HT-29 (cell line): ENCODE results near the gene CNIH2. TPM values are rescaled to one million over a fixed set of nuclear protein-coding genes. Genes with fewer than 3 reads are reported as not detected.
A peak's percentile ranks its signal among the peaks of the same experiment; 100 is the strongest.

Source experiments
- DNase-seq: peaks from one replicate; pipeline ENCODE4 v3.0.0-alpha.2; 2015; ENCODE audit warnings: low spot score
- total RNA-seq: library from RNA; depleted of rRNA; stranded (reverse); fragments of >200 nt; shearing (Covaris generic); gene quantifications from 2 replicates; pipeline ENCODE4 v1.2.3, GENCODE V29; 2014

Gene CNIH2
- total RNA-seq, 1 experiment from 2014 or later: 0.99 TPM

DNA sequence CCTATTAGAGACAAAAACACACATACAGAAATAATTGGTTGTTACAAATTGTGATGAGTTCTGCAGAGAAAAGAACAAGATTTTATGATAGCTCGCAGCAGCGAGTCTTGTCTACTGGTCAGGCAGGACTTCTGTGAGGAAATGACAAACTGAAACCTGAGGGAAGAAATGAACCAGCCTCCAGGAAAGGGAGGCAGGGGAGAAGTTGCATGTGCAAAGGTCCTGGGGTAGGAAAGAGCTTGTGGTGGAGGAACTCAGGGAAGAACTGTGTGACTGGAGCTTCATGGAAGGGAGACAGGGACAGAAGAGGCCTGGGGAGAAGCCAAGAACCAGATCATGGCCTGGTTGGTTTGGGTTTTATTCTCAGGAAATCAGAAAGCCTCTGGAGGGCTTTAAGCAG lies 18.8 kb upstream of the CNIH2 start:
- DNase-seq: no peak

DNA sequence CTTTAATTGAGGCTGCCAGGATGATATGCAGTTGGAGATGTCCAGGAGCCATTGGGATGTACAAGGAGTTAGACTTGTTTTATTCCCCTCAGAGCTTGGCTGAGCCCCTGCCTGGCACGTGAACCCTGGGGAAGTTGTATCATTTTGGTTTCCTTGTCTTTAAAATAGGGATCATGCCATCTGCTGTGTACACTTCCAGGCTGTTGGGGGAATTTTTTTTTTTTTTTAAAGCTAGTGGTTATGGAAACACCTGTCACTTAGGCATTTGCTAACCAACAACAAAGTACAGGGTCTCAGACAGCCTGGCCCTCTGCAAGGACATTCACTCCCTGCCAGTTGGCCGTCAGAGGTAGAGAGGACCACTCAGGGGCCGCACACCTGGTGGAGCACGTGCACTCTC lies 18.0 kb upstream of the CNIH2 start:
- DNase-seq: no peak

DNA sequence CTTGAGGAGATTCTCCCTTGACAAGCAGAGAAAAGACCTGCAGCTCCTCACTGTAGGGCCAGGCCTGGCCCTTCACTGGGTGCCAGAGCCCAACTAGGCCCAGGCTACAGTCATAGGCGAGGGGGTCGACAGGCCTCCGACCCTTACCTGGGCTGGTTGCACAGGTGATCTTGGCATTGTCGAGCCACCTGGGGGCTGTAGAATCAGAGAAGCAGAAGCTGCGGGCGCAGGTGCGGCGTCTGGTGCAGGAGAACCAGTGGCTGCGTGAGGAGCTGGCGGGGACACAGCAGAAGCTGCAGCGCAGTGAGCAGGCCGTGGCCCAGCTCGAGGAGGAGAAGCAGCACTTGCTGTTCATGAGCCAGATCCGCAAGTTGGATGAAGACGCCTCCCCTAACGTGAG lies 16.4 kb upstream of the CNIH2 start:
- no peak for DNase-seq

DNA sequence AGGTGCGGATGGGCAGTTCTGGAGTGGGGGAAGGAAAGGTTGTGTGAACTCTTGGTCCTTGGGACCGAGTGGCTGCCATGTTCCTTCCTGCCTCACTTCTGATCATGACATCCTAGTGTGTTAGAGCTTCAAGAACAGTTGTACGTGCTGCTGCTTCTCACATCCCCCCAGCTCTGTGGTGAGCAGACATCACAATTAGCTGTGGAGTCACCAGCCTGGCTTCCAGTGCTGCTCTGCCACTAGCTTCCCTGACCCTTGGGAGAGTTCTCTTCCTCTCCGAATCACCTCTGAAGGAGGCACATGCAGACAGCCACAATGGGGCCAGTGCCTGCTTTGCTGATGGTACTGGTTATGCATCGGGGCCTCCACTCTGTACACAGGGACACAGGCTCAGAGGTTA lies 15.8 kb upstream of the CNIH2 start:
- DNase-seq: no peak

DNA sequence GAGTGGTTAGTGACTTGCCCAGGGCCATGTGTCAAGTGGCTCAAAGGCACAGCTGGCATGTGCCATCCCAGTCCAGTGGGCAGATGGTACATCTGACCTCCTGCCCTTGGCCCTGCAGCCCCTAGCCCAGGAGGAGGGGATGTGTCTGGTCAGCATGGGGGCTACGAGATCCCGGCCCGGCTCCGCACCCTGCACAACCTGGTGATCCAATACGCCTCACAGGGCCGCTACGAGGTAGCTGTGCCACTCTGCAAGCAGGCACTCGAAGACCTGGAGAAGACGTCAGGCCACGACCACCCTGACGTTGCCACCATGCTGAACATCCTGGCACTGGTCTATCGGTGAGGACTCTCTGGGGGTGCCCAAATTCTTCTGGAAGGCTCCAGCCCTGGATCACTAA lies 15.3 kb upstream of the CNIH2 start:
- DNase-seq: no peak

DNA sequence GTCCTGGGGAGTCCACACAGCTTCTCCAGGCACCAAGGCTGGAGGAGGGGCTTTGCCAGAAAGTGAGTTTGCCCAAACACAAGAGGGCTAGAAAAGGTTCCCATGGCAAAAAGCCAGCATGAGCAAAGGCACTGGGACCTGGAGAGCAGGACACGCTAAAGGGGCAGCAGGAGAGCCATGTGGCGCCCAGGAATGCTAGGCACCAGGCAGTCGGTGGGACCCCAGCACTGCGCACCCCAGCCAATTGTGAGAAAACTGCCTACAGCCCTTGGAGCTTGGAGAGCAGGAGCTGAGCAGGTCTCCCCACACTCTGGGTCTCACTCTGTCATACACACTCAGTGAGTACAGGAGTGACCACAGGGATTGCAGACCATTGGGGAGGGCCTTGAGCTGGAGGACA lies 14.7 kb upstream of the CNIH2 start:
- DNase-seq: no peak

DNA sequence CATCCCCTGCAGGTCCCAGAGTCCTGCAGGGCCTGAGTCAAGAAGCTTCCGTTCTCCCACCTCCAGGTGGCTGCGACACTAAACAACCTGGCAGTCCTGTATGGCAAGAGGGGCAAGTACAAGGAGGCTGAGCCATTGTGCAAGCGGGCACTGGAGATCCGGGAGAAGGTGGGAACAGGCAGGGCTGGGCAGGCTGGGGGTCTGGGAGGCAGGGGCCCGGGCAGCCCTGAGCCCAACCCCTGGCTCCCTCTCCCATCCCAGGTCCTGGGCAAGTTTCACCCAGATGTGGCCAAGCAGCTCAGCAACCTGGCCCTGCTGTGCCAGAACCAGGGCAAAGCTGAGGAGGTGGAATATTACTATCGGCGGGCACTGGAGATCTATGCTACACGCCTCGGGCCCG lies 14.2 kb upstream of the CNIH2 start:
- no peak for DNase-seq

DNA sequence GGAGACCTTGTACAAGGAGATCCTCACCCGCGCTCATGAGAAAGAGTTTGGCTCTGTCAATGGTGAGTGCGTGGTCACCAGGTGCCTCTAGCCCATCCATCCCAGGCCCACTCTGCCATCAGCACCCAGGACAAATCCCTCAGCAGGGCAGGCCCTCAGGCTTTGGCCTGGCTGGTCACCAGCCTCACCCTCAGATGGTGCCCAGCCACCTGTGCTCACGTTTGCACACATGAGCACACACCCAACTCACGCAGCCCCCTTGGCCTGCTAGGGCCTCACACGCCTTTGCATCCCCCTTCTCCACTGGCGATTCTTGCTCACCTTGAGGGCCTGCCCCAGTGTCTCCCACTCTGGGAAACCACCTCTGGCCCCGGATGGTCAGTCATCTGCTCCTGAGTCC lies 13.6 kb upstream of the CNIH2 start:
- DNase-seq: no peak

DNA sequence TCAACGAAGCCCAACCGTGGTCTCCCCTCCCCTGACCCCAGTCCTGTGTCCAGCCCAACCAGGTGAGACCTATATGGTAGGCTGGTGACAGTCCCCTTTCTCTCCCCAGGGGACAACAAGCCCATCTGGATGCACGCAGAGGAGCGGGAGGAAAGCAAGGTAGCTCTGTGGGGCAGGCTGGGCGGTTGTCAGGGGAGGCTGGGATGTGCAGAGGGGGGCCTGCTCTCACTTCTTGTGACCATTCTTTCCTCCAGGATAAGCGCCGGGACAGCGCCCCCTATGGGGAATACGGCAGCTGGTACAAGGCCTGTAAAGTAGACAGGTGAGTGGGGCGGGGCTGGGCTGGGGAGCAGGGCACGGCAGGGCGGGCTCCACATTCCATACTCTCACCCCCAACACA lies 13.1 kb upstream of the CNIH2 start:
- peak; percentile 42 for DNase-seq

DNA sequence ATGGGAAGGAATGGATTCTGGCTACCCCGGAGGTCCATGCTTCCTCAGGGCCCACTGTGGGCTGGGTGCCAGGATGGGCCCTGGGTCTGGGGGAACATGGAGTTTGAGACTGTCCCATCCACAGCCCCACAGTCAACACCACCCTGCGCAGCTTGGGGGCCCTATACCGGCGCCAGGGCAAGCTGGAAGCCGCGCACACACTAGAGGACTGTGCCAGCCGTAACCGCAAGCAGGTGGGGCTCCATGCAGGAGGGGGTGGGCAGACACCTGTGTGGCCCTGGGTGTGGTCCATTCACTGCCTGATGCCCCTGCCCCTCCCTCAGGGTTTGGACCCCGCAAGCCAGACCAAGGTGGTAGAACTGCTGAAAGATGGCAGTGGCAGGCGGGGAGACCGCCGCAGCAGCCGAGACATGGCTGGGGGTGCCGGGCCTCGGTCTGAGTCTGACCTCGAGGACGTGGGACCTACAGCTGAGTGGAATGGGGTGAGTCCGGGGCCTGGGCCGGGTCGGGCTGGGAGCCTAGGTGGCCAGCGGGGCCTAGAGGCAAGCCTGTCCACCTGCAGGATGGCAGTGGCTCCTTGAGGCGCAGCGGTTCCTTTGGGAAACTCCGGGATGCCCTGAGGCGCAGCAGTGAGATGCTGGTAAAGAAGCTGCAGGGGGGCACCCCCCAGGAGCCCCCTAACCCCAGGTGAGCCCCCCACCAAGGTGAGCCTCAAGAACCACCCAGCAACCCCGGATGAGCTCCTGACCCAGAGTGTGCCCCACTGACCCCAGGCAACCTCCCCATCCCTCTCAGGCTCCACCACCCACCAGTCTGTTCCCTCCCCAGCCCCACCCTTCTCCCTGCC lies 12.2 kb upstream of the CNIH2 start:
- no peak for DNase-seq

DNA sequence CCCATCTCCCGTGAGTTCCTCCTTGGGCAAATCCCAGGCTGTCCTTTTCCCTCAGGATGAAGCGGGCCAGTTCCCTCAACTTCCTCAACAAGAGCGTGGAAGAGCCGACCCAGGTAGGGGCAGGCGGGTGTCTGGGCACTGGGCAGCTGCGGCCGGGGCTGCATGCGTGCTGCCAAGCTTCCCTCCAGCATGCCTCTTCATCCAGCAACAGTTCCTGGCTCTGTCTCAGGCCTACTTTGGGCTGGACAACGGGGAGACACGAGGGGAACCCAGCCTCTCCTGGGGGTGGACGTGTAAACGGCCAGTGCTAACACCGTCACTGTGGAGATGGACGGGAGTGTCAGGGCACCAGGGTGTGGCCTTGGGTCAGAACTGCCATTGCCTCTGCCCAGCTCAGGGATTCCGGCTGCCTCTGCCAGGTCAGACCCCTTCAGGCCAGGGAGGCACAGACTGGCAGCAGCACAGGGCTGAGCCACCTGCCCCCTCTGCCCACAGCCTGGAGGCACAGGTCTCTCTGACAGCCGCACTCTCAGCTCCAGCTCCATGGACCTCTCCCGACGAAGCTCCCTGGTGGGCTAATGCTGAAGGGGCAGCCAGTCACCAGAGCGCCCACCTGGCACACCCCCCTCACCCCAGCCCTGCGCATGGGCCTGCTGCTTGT lies 11.5 kb upstream of the CNIH2 start:
- DNase-seq: no peak

DNA sequence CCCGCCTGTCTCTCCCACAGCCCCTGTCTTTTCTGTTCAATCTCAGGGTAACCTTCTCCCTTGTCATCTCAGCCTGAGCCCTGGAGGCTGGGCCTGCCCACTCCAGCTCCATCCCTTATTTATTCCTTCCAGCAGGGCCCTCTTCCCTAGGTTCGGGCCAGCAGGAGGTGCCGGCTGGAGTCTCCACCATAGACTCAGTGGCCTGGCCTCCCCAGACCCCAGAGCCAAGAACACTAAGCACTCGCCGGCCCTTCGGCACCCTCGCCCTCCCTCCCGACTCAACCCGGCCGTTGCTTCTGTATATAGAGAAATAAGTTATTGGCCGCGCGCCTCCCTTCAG lies 11.0 kb upstream of the CNIH2 start:
- no peak for DNase-seq

DNA sequence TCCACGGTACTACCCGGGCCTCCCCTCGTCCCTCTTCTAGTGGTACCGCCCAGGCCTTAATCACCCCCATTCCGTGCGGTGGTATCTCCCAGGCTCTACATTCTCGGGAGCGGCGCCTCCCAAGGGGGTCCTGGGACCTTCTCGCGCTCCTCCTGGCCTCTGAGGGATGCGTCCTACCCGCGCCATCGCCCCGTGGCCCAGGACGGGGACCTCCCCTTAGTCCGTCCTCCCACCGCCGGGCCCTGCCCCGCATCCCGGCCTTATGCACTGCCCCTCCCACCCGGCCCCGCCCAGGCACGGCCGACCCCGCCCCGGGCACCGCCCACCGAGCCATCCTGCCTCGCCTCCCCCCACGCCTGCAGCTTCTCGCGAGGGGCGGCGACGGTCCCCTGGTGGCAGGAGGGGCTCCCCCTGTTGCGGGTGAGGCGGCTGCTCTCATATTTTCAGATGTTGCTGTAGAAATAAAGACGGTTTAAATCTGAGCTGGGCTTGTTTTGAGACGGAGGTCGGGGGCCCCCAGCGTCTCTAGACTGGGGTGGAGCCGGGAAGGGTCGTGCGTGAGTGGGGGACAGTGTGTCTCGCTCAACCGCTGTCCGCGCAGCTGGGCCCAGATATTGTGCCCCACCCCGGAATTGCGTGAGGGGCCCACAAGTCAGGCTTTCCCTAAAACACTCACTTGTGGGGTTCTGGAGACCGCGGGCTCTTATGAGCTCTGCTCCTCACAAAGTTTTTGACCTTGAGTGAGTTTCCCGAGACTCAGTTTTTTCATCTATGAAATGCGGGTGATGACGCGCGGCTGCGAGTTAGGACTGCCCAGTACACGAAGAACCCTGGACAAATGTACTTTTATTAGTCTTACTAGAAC lies 10.4 kb upstream of the CNIH2 start:
- DNase-seq: peak; percentile 86

DNA sequence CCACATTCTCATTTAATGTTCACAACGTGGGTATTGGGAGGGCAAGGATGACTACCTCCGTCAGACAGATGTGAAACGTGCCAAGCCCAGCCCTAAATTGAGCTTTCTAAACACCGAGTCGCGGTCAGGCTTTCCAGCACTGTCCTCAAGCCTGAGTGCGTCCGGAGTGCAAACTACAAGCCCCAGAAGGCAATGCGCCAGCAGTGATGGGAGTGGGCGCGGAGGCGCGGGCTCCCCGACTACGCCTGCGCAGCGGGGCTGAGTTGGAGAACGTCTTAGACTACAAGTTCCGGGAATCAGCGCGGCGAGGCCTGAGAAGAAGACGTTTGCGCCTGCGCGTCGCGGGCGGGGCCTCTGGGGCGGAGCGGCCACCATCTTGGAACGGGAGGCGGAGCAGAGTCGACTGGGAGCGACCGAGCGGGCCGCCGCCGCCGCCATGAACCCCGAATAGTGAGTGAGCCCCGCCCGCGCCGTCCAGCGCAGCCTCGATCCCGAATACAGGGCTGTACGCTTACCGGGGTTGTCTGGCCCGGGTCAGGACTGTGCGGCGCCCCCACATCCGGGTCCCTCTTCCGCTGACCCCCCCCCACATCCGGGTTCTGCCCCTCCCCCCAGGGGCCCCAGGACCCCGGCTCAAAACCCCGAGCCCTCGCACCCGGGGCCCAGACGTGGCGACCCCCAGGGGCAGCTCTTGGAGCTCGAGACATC lies 9.6 kb upstream of the CNIH2 start, which contains the start of gene RAB1B:
Gene RAB1B (plus strand): TSS at position 396 of the 708 bp plus-strand sequence. CDS start 41 bp downstream, at position 437.
- DNase-seq: peak; percentile 100

DNA sequence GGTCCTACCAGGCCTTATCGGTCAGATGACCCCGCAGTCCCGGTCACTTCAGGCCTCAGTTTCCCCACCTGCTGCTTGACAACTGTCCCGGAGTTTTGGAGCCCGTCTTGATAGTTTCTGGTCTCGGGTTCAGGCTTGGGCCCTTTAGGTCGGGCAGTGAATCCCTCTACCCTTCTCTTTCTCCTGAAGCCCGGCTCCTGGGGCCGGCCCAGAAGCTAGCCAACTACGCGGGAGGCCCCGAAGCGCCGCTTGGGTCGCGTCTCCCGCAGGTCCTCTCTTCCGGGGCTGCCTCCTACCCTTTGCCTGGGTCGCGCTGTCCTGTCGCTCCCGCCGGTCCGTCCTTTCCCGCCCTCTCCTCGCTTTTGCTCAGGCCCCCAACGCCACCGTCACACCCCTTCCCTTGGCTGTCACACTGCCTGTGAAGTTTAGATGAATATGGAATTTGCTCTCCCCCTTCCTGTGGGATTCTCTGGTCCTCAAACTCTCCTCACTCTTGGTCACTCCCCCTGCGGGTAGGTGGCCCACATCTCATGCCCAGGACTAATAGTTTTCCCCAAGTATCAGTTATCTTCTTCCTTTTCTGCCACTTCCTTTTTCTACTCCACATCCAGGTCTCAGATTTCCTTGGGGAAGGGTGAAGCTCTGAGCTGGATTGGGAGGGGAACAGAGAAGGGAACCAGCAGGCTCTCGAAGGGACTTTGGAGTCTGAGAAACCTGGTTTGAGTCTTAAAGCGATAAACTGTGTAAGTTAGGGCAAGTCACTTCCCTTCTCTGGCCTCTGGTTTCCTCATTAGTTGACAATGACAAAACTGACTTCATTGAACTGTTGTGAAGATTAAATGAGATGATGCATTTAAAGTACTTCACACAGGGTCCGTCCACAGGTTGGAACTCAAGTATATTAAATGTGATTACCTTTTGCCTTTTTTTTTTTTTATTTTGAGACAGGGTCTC lies 8.7 kb upstream of the CNIH2 start:
- DNase-seq: peak; percentile 55

DNA sequence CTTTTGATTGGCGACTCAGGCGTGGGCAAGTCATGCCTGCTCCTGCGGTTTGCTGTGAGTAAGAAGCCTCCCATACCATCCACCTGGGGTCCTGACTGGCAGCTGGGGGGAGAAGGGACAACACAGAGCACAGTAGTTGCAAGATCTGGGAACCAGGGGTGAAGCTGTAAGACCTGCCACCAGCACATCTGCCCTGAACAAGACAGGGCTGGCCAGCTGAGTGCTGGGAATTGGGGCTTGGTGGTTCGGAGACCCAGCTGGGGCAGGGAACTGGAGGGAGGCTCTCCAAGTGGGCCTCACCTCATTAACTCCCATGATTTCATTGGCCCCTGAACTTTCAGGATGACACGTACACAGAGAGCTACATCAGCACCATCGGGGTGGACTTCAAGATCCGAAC lies 6.2 kb upstream of the CNIH2 start:
- DNase-seq: no peak

DNA sequence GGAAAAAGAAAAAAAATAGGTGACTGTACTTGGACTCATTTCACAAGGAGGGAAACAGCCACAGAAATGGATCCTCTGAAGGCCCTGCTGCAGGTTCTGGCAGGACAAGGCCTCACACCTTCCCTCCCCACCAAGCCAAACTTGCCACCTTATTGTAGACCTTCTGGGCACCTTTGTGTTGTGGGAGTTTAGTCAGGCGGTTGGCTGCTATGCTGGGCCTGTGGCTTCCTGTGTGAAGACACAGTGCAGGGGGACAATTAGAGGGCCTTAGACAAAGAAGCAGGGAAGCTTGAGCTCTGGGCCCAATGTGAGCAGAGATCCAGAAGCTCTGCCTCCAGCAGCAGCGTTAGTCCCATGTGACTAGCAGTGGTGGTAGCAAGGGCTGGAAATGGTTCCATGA lies 5.4 kb upstream of the CNIH2 start:
- DNase-seq: no peak

DNA sequence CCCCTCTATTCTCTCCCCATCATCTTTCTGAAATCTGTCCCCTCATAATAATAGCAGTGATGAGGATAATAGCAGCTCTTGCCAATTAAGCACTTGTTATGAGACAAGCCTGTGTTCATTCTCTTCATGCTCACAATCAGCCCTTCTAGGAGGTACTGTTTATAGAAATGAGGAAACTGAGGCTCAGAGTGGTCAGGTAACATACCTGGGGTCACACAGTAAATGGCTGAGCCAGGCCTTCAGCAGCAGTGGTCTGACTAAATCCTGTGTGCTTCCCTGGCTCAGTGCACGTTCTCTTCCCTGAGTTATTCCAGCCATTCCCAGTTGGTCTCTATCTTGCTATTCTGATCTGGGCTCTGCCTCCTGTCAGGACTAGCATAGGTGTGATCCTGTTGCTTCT lies 3.8 kb upstream of the CNIH2 start:
- DNase-seq: no peak

DNA sequence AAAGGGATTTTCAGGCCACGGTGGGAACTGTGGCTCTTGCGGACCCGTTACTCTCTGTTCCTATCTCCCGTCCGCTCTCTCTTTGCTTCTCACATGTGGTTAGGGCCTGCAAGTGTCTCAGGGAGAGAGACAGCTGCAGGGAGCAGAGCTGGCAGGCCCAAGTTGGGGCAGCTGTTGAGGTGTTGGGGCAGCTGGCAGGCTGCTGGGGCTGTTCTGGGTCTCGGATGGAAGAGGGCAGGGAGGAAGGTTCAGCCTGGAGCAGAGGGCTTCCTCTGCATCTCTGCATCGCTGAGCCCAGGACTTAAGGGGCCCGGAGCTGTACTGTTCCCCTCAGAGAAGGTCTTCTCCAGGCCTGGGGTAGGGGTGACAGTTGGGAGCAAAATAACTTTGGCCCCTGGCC lies 2.6 kb upstream of the CNIH2 start:
- no peak for DNase-seq

DNA sequence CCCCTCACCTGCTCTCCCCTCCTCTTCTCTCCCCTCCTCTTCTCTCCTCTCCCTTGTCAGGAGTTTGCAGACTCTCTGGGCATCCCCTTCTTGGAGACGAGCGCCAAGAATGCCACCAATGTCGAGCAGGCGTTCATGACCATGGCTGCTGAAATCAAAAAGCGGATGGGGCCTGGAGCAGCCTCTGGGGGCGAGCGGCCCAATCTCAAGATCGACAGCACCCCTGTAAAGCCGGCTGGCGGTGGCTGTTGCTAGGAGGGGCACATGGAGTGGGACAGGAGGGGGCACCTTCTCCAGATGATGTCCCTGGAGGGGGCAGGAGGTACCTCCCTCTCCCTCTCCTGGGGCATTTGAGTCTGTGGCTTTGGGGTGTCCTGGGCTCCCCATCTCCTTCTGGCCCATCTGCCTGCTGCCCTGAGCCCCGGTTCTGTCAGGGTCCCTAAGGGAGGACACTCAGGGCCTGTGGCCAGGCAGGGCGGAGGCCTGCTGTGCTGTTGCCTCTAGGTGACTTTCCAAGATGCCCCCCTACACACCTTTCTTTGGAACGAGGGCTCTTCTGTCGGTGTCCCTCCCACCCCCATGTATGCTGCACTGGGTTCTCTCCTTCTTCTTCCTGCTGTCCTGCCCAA lies 1.9 kb upstream of the CNIH2 start:
- no peak for DNase-seq
